Loucy (cell line): Measurements from ENCODE around the gene DDO.

Experiments used
- H2AFZ ChIP-seq: fragments of 200-600 bp; sonication (generic); 2 replicates; pipeline ENCODE4 v1.6.0; 2016; ENCODE audit warnings: antibody characterized with exemption, mild to moderate bottlenecking, low read length, moderate library complexity
- H3F3A ChIP-seq: fragments of 200-600 bp; 2 replicates; pipeline ENCODE4 v1.6.0; 2016; ENCODE audit warnings: antibody characterized with exemption, low read depth, mild to moderate bottlenecking
- H3K27me3 ChIP-seq: fragments of 200-600 bp; sonication (generic); 2 replicates; pipeline ENCODE4 v1.6.1; 2014; ENCODE audit warnings: low read length, mild to moderate bottlenecking; ENCODE audit not compliant: insufficient read depth, poor library complexity, severe bottlenecking
- H3K36me3 ChIP-seq: fragments of 200-600 bp; sonication (generic); 2 replicates; pipeline ENCODE4 v1.6.1; 2016; ENCODE audit warnings: low read length; ENCODE audit not compliant: insufficient read depth
- H3K4me1 ChIP-seq: fragments of 200-600 bp; sonication (generic); 2 replicates; pipeline ENCODE4 v1.5.1; 2014; ENCODE audit warnings: low read length, mild to moderate bottlenecking; ENCODE audit not compliant: insufficient read depth, poor library complexity, severe bottlenecking
- H3K4me2 ChIP-seq: fragments of 200-600 bp; sonication (generic); 2 replicates; pipeline ENCODE4 v1.6.0; 2014; ENCODE audit warnings: antibody characterized with exemption, low read length, low read depth, mild to moderate bottlenecking; ENCODE audit not compliant: poor library complexity, severe bottlenecking
- H3K4me3 ChIP-seq: fragments of 200-600 bp; sonication (generic); 2 replicates; pipeline ENCODE4 v1.5.1; 2014; ENCODE audit warnings: low read length, mild to moderate bottlenecking, mixed read lengths; ENCODE audit not compliant: poor library complexity, severe bottlenecking
- H3K79me2 ChIP-seq: fragments of 200-600 bp; sonication (generic); 2 replicates; pipeline ENCODE4 v1.6.1; 2014; ENCODE audit warnings: low read length; ENCODE audit not compliant: insufficient read depth
- H3K9ac ChIP-seq: fragments of 200-600 bp; sonication (generic); 2 replicates; pipeline ENCODE4 v1.6.0; 2014; ENCODE audit warnings: mild to moderate bottlenecking, low read depth, low read length, moderate library complexity; ENCODE audit not compliant: poor library complexity, severe bottlenecking
- H3K9me2 ChIP-seq: fragments of 200-600 bp; sonication (generic); replicated peaks from 2 replicates; pipeline ENCODE4 v1.6.1; 2016; ENCODE audit warnings: low read depth, low read length, mixed read lengths
- H3K9me3 ChIP-seq: fragments of 200-600 bp; sonication (generic); 2 replicates; pipeline ENCODE4 v1.6.1; 2014; ENCODE audit warnings: mild to moderate bottlenecking, antibody characterized with exemption, low read length, low read depth; ENCODE audit not compliant: insufficient read depth
- H4K20me1 ChIP-seq: fragments of 200-600 bp; sonication (generic); 2 replicates; pipeline ENCODE4 v1.6.0; 2014; ENCODE audit warnings: antibody characterized with exemption, low read length, mild to moderate bottlenecking; ENCODE audit not compliant: insufficient read depth, poor library complexity, severe bottlenecking
- EZH2phosphoT487 ChIP-seq: fragments of 200-600 bp; IDR thresholded peaks from 2 replicates; pipeline ENCODE4 v1.6.1; 2018; ENCODE audit warnings: antibody characterized with exemption, mild to moderate bottlenecking, moderate library complexity, borderline replicate concordance
- TF ChIP-seq, protein P1 (sequence below): fragments of 200-600 bp; sonication (generic); conservative IDR thresholded peaks from 2 replicates; pipeline ENCODE4 v1.5.1; 2014; ENCODE audit warnings: mild to moderate bottlenecking, antibody characterized with exemption, low read length

DDO gene

DNA sequence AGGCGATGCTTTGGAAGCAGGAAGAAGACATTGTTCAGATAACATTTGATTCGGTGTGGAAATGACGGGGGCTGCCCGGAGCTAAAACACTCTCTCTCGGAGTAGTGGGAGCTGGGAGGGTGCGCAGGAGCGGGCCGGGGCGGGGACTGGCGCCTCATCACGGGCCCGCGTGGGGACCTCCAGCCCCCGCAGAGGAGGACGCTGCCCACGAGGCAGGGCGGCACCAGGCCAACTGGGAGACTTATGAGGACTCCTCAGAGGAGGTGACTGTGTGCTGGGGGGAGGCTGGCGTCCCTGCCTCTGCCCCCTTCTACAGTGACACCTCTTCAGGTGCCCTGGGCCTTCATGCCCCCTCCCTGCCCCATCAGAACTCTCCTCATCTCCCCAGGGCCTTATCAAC is 15.2 kb downstream of the DDO start:
- Histone ChIP-seq H3K27me3 (no peaks in the 10 kb centered on the region), H2AFZ (no peak overlapping the region), H3K79me2 (no peaks in the 10 kb centered on the region), H3K4me1 (peaks cover 23% of the 10 kb centered on the region), H3F3A (no peaks in the 10 kb centered on the region), H3K4me2 (no peak overlapping the region), H3K36me3 (no peaks in the 10 kb centered on the region), H3K9me3 (no peaks in the 10 kb centered on the region), H4K20me1 (no peaks in the 10 kb centered on the region), H3K9ac (no peak overlapping the region), H3K4me3 (no peak overlapping the region), H3K9me2 (no peaks in the 10 kb centered on the region)
- TF ChIP-seq, protein P1, sequence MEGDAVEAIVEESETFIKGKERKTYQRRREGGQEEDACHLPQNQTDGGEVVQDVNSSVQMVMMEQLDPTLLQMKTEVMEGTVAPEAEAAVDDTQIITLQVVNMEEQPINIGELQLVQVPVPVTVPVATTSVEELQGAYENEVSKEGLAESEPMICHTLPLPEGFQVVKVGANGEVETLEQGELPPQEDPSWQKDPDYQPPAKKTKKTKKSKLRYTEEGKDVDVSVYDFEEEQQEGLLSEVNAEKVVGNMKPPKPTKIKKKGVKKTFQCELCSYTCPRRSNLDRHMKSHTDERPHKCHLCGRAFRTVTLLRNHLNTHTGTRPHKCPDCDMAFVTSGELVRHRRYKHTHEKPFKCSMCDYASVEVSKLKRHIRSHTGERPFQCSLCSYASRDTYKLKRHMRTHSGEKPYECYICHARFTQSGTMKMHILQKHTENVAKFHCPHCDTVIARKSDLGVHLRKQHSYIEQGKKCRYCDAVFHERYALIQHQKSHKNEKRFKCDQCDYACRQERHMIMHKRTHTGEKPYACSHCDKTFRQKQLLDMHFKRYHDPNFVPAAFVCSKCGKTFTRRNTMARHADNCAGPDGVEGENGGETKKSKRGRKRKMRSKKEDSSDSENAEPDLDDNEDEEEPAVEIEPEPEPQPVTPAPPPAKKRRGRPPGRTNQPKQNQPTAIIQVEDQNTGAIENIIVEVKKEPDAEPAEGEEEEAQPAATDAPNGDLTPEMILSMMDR, result no peak
- no peak for TF ChIP-seq EZH2phosphoT487

DNA sequence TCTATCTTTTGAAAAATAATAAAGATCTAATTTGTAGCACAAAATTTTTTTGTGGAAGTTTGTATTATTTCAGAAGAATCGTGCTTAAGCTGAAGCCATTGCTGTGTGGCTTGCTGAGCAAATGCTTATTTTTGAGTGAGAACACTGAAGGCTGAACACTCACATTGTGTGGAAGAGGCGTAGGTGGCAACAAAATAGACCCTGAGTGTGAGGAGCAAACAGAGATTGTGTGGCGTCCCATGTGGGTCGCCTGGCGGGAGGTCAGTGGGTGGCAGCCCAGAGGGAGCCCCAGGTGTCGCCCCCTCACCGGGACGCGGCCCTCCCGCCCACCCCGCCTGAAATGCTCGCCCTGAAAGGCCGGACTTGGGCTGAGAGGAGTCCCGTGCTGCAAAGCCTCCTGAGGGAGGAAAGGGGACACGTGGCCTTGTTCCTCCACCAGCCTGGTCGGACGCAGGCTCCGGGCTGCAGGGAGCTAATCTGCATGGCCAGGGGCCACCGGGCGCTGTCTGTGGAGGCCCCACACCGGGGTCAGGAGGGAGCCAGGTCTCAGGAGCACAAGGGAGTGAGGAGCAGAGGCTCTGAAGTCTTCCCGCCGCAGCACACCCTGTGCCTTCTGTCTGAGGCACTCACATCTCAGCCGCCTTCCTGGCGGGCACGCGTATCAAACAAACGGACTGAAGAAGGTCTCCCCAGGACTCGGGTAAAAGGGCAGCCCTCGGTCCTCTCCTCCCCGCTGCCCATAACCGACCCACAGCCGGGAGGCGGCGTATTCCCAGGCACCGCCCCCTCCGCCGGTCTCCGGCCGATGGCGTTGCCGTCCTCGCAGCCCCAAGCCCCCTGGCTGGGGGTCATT is 15.9 kb downstream of the DDO start:
- Histone ChIP-seq H3K36me3 (no peaks in the 10 kb centered on the region), H3K9me3 (no peaks in the 10 kb centered on the region), H3K4me3 (peak overlapping the region; percentile 21), H3K4me1 (peaks cover 23% of the 10 kb centered on the region), H3K79me2 (no peaks in the 10 kb centered on the region), H3K9me2 (no peaks in the 10 kb centered on the region), H4K20me1 (no peaks in the 10 kb centered on the region), H3K27me3 (no peaks in the 10 kb centered on the region), H3K9ac (peak overlapping the region; percentile 24), H3F3A (no peaks in the 10 kb centered on the region), H3K4me2 (peak overlapping the region; percentile 49), H2AFZ (no peak overlapping the region)
- TF ChIP-seq, protein P1, result no peak
- no peak for TF ChIP-seq EZH2phosphoT487

DNA sequence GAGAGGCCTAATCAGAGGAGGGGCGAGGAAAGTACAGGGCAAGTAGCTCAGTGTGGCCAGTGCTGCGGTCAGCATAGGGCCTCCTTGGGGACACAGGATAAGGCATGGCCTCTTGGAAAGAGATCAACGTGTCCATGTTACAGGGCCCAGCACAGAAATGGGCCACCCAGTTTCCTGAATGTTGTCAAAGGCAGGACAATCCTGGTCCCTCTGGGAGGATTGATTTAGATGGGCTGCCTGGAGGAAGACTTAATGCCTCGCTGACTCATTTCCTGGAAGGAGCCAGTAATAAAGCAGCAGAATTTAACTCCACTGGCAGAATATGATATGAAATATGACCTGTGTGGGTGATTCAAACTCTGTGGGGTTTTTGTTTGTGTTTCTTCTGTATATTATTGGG is 16.6 kb downstream of the DDO start:
- Histone ChIP-seq H3K4me1 (peaks cover 23% of the 10 kb centered on the region), H3K4me3 (peak overlapping the region; percentile 21), H3K27me3 (no peaks in the 10 kb centered on the region), H3F3A (no peaks in the 10 kb centered on the region), H3K9me3 (no peaks in the 10 kb centered on the region), H3K9me2 (no peaks in the 10 kb centered on the region), H3K9ac (peak overlapping the region; percentile 24), H4K20me1 (no peaks in the 10 kb centered on the region), H2AFZ (no peak overlapping the region), H3K79me2 (no peaks in the 10 kb centered on the region), H3K36me3 (no peaks in the 10 kb centered on the region), H3K4me2 (peak overlapping the region; percentile 49)
- TF ChIP-seq EZH2phosphoT487, result no peak
- TF ChIP-seq, protein P1, result no peak
